Lower leg skin (tissue), 3 donors: ENCODE data around the gene SHLD2.
"Not testable (repeated sequence)": the region's sequence is repeated elsewhere in the genome, so short reads cannot be mapped to it uniquely, and the experiment has no call there.

Experiments
- POLR2A ChIP-seq, 2 donors: fragments of 450-650 bp; IDR thresholded peaks; one replicate each; pipeline ENCODE4 v1.6.1; 2016 to 2017; ENCODE audit warnings: antibody characterized with exemption in 2 of 2, mild to moderate bottlenecking in 1 of 2, moderate library complexity in 1 of 2
- TF ChIP-seq, protein P1 (sequence below), 3 donors: fragments of 450-650 bp; IDR thresholded peaks; one replicate each; pipeline ENCODE4 v1.5.1; 2016; ENCODE audit warnings: antibody characterized with exemption in 3 of 3, mild to moderate bottlenecking in 3 of 3, moderate library complexity in 2 of 3

DNA sequence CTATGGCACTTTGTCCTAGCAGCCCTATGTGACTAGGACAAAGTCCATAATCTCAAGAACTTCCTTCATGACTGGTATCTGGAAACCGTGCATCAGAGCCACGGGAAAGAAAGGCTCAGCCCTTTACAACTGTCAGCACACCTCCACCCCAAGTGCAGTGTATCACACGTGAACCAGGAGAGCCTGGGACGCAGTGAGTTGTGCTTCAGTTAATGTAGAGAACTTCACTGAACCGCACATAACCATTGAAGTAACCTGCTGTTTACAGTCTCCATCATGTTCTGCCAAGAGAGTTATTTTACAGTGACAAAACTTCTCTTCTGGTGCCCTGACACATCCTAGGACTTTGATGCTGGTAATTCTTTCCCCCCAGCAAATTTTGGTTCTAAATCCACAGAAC, 142.2 kb downstream of the SHLD2 start:
- TF ChIP-seq, protein P1, sequence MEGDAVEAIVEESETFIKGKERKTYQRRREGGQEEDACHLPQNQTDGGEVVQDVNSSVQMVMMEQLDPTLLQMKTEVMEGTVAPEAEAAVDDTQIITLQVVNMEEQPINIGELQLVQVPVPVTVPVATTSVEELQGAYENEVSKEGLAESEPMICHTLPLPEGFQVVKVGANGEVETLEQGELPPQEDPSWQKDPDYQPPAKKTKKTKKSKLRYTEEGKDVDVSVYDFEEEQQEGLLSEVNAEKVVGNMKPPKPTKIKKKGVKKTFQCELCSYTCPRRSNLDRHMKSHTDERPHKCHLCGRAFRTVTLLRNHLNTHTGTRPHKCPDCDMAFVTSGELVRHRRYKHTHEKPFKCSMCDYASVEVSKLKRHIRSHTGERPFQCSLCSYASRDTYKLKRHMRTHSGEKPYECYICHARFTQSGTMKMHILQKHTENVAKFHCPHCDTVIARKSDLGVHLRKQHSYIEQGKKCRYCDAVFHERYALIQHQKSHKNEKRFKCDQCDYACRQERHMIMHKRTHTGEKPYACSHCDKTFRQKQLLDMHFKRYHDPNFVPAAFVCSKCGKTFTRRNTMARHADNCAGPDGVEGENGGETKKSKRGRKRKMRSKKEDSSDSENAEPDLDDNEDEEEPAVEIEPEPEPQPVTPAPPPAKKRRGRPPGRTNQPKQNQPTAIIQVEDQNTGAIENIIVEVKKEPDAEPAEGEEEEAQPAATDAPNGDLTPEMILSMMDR (IDR thresholded peaks at IDR 0.05): not testable (repeated sequence)
- TF ChIP-seq POLR2A (IDR thresholded peaks at IDR 0.05): not testable (repeated sequence)
